ENCODE measurements around the gene SERPINH1. TPM values are rescaled to one million over a fixed set of nuclear protein-coding genes. Genes with fewer than 3 reads are reported as not detected.

SERPINH1 gene
- polyA plus RNA-seq, 1 donor: 154 TPM

Other genes with a start within 250 kb of the SERPINH1 start
- 26.9 TPM for gene ARRB1, start 210.6 kb upstream of the SERPINH1 start, polyA plus RNA-seq
- 3,748 TPM for gene RPS3, start 162.7 kb upstream of the SERPINH1 start, polyA plus RNA-seq
- gene KLHL35, start 129.1 kb upstream of the SERPINH1 start, polyA plus RNA-seq: 1.3 TPM
- 71.7 TPM for gene GDPD5, start 36.3 kb upstream of the SERPINH1 start, polyA plus RNA-seq
- 20.1 TPM for gene MAP6, start 106.8 kb downstream of the SERPINH1 start, polyA plus RNA-seq
- 222 TPM for gene MOGAT2, start 155.6 kb downstream of the SERPINH1 start, polyA plus RNA-seq
- 70.2 TPM for gene DGAT2, start 206.5 kb downstream of the SERPINH1 start, polyA plus RNA-seq

Data from large intestine (tissue), 1 donor.